COLO668 (cell line): ENCODE results near the gene CHRNA9.

Experiments used
- DNase-seq: peaks from one replicate; lab custom pipeline; 2025; ENCODE audit not compliant: unreplicated experiment; lab: John Stamatoyannopoulos, UW

The CHRNA9 gene

DNA sequence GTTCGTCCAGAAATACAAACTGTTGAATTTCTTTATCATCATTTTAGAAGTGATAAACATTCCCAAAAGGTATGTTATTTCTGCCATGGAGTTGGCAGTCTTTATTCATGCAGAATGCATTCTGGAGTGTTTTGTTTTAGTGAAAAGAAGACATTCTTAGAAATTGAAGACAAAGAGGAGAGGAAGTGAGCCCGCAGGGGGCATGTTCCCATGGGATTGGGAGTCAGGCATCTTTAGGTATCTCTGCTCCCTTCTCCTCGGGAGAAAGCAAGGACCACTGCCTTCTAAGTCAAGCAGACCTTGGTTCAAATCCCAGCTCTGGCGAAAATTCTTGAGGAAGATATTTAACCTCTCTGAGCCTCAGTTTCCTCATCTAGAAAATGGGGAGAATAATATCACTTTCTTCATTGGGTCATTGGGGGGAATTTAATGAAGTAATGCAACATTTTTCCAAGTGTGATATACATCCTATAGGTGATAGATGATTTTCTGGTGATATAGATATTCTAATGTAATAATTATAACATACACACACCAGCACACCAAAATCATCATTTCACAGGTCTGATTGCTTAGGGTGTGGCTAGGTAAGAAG lies 26.5 kb upstream of the CHRNA9 start:
- no peak for DNase-seq

DNA sequence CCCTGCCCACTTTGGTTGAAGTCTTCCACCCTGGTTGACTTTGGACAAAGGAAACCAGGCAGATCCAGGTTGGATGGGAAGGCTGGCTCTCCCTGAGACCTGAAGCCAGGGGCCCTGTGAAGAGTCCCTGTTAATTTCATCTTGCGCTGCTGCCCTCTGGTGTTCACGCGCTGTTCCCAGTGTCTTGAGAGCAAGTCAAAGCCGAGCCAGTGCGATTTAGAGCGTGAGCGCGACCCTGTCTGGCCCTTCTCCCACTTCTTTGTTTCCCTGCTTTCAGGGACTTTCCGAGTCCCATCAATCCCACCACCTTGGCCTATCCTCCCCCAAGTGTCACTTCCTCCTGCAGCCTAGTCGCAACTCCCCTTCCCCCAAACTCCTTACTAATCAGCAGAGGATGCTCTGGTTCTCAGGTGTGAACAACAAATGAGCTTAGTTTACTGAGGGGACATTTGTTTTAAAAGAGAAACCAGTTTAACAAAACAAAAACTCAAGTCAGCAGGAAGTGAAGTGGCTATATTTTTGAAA lies 25.8 kb upstream of the CHRNA9 start:
- DNase-seq = no peak

DNA sequence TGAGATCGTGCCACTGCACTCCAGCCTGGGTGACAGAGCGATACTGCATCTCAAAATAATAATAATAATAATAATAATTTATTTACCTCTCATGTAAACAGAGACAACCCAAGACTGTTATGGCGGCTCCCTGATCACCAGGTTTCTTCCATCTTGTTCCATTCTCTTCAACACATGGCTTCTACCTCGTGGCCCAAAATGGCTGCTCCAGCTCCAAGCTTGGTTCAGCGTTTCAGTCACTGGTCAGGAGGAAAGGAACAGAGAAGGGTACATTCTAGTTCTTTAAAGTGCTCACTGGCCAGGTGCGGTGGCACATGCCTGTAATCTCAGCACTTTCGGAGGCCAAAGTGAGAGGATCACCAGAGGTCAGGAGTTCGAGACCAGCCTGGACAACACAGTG lies 24.9 kb upstream of the CHRNA9 start:
- DNase-seq = no peak

DNA sequence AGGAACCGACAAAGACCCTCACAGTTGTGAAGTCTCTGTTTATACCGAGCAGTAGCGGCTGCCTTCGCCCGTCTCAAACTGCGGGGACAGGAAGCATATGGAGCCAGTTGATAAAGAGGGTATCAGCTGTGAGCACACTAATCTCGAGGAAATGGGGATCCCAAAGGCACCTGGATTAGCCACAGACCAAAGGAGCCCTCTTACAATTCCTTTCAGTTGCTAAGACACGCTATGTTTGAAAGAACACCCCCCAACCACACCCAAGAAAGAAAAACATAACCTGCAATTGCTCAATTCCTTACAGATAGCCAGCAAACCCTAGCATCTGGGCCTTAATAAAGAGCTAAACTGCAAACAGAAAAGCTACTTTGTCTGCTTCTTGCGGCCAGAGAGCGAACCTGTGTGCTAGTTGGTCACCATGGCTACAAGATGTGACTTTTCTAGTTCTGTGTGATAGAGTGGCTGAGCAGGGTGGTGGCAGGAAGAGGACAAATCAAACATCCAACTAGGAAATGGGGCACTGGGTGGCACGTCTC lies 23.3 kb upstream of the CHRNA9 start:
- no peak for DNase-seq

DNA sequence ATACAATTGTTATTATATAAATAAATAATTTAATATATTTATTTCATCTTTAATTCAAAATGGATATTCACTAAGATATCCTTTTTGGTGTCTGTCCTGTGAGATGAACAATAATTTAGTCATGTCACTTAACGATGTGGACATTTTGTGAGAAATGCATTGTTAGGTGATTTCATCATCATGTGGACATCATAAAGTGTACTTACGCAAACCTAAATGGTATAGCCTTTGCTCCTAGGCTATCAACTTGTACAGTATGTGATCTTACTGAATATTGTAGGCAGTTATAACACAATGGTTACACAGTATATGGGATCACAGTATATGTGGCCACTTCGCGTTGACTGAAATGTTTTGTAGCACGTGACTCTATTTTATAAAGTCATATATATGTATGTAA lies 20.2 kb upstream of the CHRNA9 start:
- no peak for DNase-seq

DNA sequence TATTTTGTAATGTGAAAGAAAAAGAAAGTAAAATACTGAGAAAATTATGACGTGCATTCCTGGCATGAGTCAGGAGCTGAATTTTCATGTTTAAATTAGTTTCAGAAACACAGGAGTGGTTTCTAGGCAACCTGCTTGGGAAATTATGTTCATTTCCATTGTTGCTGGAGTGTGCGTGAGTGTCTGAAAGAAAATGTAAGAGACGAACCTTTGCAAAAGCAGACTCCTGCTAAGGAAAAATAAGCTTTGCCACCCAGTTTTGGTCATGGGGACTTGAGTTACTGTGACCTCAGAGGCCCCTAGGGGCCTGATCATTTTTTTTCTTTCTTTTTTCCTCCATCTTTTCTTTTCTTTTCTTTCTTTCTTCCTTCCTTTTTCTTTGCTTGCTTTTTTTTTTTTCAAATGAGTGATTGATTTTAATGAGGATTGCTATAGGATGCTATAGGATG lies 18.8 kb upstream of the CHRNA9 start:
- no peak for DNase-seq

DNA sequence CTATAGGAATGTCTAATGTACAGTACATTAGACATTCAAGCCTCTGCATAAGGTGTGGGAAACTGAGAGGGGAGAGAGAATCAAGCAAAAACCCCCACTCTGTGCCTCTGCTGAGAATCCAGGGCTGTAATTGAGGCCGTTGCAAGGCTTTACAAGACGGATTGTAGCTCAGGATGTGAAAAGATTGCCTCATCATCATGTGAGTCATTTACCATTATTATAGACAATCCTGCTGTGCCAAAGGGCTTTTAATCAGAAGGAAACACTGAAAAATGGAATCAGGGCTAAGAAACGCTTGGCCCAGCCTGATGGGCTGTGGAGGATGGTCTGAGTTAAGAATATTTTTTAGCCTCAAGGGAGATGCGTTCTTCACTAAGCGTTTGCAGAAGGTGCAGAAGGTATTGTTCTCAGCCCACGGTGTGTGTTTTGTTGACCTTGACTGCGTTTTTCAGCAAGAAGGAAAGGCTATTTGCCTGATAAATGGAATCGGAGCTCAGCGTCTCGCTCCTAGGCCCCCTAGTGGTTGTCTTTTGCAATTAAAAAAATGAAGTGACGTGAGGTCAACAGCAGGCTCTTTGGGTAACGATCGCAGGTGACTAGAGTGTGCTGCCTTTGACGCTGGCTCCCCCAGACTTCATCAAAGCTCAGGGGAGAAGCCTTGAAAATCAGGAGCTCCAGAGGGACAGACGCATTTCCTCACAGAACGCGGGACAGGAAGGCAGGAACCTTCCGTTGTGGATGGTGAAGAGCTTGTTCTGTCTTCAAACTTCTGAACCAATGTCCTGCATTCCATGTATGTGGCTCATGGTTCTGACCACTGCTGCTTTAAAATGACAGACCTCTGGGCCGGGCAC lies 18.1 kb upstream of the CHRNA9 start:
- DNase-seq = no peak

DNA sequence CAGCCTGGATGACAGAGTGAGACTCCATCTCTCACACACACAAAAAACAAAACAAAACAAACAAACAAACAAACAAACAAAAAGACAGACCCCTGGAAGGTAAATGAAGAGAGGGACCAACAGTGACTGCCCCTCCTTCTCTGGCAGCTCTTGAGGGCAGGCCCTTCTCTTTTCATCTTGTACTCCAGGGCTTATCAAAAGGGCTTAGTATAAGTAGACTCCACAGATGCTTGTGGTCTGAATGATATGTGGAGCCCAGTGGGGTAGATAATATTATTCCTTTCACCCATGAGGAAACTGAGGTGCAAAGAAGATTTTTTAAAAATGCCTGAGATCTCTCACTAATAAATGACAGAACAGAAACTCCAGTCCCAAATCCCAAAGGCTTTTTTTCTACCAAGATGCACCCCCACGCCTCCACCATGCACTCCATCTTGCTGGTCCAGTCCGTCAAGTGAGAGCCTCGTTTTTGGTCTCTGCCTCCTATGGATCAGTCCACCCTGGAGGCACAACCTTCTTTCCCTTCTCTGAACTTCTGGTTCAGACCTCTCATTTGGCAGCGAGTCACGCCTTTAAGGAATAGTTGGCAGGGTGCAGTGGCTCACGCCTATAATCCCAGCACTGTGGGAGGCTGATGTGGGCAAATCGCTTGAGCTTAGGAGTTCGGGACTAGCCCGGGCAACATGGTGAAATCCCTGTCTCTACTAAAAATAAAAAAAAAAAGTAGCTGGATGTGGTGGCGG lies 17.0 kb upstream of the CHRNA9 start:
- no peak for DNase-seq

DNA sequence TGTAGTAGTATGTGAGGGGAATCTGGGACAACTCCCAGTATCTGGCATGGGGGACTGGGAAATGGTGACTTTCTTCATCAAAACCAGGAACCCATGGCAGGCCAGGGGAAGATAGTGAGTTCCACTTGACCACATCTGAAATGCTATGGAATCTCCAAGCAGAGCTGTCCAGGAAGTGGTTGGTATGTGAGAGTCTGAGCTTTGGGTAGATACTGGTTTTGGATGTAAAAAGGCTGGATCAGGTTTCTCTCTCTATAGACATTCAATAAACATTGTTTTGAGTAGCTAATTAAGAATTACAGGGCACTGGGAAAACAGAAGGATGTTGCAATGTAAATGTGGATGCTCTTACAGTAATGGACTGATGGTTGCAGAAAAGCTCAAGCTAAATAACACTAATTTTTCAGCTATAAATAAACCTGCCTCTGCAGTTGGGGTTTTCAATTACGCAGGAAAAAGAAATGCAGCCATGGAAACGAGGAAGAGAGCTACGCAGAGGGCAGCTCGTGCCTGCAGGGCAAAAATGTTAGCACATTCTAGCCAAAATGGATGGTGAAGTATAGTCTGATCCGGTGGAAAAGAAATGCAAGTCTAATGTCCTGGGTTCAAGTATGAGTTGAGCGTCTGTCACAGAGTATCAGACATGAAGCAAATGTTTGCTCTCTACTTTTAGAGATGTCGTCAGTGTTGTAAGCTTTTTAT lies 13.4 kb upstream of the CHRNA9 start:
- DNase-seq = peak; percentile 17

DNA sequence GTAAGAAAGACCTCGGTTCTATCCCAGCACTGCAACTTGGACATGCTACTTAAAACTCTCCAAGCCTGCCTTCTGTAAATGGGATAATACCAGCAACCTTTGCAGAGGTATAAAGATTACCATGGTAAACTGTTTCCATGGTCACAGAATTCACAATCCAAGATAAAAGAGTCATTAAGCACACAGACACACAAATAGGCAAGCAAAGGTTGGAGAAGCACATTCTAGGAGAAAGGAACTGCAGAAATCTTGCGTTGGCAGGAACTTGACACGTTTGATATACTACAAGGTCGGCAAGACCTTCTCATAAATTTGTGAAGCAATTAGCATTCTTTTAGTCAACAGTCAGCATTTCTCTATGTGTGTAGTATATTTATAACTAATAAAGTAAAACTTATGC lies 12.3 kb upstream of the CHRNA9 start:
- DNase-seq = no peak

DNA sequence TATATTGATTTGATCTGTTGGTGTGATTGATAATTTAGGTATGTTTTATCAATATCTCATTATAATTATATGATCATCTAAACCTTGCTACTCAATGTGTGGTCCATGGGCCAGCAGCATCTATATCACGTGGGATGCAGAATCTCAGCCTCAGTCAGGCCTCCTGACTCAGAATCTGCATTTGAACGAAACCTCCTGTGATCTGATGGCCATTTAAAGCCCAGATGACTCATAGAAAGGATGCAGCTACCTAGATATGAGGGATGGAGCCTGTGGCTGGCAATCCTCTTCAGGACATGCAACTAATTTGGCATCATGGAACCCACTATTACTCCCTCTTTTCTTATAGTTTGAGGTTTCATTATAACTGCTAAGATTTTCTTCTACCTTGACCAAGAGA lies 11.3 kb upstream of the CHRNA9 start:
- DNase-seq = no peak

DNA sequence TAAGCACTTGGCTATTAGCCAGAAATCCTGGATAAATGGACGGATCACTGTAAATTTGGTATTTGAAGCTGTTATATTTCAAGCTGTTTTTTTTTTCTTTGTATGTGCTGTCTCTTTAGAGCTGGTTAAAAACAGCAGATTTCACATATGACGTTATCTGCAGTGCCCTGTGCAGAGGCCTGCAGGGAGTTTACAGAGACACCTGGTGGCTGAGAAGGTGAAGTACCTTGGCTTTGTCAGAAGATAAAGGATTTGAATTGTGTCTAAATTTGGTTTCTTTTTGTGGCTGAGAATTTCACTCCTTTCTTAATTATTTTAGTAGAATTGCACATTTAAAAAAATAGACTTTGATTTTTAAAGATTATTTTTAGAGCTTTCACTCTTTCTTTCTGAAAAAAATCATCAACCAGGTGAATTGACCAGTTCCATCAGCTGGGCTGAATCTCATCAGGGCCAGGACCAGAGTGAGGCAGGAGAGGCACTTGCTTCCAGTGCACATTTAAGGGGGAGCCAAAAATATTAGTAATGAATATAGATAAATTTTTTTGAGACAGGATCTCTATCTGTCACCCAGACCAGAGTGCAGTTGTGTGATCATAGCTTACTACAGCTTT lies 9.6 kb upstream of the CHRNA9 start:
- peak; percentile 43 for DNase-seq

DNA sequence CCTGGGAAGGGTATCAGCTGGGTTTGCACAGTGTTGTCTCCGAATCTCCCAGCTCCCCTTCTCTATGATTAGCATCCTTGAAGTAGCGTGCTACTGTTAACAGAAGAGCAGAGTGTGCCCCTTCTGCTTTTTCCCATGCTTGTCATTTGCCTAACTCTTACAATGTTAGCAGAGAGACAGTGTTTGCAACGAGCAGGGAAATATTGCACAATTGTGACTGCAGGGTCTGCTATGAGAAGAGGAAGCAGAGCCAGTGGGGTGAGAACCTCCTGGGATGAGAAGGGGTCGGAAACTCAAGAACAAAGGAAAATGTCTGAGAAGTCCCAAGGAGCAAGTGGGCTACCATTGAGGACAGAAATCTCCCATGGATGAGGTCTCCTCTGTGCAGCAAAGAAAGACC lies 7.8 kb upstream of the CHRNA9 start:
- DNase-seq = no peak

DNA sequence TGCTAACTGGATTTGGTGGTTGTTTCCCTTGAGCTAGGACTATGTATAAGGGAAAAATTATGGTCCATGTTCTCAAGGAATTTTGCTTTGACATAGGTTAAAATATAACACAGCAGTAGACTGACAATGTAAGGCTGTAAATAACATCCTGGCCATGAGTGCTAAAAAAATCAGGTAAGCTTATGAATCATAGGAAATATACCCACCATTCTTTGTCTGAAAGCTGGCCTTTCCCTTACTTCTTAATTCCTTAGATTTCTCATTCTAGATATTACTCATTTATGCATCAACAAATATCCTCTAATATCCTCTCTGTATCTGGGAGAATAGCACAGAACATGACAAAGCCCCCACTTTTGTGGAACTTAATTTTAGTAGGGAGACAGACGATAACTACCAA lies 6.8 kb upstream of the CHRNA9 start:
- no peak for DNase-seq

DNA sequence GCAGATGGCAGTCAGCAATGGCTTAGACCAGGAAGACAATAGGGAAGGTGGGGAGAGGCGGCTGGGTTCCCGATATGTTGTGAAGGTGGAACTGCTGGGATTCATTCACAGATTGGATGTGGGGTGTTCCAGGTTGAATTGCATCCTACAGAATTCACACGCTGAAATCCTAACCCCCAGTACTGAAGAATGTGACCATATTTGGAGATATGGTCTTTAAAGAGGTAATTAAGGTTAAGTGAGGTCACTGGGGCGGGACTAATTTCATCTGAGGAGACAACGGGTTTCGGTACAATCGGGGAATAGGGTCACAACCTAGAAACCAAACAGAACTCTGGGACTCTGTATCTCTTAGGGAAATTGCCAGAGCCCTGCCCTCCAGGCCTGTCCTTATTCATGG lies 5.3 kb upstream of the CHRNA9 start:
- no peak for DNase-seq

DNA sequence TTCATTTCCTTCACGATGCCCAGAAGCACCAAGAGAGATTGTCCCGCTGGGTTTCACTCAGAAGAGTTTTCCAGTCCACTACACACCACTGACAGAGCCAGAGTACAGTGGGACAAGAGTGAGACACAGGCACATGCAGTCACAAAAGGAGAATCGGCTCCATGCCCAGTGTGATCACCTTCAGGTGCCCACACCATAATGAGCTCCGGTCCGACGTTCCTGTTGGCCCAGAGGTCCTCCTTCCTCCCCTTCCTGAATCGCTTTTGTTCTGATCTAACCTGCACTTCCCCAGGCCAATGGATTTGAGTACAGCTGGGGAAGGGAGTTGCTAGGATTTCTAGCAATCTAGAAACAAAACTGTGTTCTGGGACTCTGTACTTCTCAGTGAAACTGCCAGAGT lies 4.6 kb upstream of the CHRNA9 start:
- no peak for DNase-seq

DNA sequence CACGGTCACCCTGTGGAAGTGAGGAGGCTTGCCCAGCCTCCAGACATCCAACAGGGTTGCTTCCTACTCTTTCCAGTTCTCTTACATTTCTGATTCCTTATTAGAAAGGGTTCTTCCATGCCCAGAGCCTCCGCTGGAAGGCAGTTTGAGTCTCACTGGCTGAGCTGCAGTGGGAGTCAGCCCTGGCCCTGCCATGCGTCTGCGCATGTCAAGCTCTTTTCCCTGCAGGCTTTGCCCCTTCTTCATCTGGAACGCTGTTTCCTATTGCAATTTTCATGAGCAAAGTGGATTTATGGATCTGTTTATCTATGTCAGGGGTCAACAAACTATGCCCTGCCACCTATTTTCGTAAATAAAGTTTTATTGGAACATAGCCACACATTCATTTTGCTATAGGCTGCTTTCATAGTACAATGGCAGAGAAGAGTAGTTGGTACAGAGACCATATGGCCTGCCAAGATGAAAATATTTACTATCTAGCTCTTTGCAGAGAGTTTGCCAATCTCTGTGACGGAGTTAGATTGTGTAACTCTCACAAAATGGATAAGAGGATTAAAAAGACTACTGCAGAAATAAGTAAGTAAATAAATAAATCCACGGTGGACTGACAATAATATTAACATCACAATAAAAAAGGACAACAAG lies 3.9 kb upstream of the CHRNA9 start:
- DNase-seq = no peak

DNA sequence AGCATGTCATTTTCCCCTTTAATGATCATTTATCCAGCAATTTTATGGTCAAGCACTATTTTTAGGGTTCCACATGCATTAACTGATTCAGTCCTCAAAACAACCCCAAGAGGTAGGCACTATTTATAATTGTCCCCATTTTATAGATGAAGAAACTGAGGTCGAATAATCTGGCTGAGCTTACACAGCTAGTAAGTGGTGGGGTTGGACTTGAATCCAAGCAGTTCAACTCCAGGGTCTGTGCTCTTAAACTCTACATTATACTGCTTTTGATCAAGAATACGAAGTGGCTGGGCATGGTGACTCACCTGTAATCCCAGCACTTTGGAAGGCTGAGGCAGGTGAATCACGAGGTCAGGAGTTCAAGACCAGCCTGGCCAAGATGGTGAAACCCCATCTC lies 3.2 kb upstream of the CHRNA9 start:
- no peak for DNase-seq

DNA sequence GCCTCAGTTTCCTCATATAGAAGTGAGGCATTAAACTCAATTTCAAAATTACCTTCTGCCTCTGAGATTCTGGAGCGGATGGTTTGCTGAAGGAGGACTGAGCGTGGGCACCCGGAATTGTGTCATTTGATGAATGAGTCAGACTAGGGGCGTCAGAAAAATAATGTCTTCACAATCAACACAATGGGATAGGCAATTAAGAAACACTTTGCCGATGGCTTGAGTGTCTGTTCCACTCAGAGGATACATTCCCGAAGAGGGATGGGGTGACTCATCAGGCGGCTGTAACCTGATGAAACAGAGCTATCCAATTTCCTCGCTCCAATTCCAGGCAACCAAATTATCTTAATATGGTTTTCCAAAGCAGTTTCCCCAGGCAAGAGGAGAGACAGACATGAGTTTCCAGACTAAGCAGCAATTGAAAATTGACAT lies 1.2 kb upstream of the CHRNA9 start:
- DNase-seq = peak; percentile 75

DNA sequence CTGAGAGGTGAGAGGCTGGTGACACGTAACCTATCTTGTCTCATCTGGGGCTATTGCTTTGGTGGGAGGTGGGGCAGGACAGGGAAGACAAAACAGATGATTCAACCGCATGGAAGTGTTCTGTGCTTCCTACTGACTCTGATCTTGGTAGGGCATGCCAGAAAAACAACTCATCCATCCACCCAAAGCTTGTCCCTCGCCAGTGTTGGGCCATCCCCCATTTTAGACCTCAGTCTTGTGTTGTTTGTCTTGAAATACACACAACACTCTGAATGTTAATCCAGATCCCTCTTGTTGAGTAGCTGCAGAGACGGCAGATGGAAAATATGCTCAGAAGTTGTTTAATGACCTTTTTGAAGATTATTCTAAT lies 377 bp downstream of the CHRNA9 start:
- DNase-seq = no peak
